HG03521 (cell line): ENCODE measurements around the gene MYMX.

ENCODE experiments used
- ATAC-seq: cut with Tn5 transposase; IDR thresholded peaks from one replicate; pipeline ENCODE4 v1.9.1; 2021; ENCODE audit warnings: mild to moderate bottlenecking, moderate library complexity; ENCODE audit not compliant: unreplicated experiment

The MYMX gene

DNA sequence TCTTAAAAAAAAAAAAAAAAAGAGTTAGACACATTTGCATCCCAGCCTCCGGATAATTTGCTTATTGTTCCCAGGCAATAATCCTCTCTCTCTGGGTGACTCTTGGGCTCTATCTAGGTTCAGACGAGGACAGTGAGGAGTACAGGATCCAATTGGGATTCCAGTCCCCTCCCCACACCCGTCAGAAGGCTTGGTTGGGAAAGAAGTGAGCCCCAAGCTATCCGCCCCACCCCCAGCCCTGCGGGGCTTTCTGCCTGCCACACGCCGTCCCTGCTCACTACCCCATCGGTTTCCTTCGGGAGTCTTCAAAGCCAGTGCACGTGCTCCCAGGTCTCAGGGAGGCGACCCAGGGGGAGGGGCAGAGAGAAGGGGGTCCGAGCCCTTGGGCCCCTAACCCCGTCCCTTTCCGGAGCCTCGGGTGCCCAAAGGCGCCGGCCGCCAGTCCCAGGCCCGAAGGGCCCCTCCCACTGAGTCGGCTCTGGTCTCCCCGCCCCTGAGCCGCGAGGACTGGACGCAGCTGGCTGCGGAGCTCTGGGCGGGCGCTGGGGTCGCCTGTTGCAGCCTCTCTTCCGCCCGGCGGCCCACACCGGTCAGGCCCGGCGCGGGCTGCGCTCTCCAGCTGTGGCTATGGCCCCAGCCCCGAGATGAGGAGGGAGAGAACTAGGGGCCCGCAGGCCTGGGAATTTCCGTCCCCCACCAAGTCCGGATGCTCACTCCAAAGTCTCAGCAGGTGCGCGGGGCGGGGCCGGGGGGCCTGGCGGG is 2.5 kb downstream of the MYMX start:
- ATAC-seq: peak; percentile 41

DNA sequence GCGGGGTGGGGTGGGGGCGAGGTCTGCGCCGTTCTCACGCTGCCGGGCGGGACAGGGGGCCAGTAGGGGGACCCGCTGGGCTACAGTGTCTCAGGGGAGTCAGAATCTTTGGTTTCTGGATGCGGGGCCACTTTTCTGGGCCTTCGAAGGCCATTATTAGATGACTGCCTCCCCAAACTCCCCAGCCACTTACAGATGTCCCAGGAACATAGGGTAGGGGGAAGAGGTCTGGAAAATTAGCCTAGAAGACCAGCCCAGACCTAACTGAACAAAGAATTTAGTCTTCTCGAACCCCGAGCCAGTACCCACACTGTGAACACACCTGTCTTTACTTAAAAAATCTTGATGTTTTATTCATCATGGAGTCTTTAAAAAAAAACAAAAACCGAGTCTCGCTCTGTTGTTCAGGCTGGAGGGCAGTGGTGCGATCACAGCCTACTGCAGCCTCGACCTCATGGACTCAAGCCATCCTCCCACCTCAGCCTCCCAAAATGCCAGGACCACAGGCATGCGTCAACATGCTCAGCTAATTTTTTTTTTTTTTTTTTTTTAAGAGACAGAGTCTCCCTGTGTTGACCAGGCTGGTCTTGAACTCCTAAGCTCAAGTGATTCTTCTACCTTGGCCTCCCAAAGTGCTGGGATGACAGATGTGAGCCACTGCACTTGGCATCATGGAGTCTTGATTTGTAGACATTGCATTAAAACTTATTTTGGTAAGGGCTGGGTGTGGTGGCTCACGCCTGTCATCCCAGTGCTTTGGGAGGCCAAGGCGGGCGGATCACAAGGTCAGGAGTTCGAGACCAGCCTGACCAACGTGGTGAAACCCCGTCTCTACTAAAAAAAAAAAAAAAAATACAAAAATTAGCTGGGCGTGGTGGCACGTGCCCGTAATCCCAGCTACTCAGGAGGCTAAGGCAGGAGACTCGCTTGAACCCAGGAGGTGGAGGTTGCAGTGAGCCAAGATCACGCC is 3.4 kb downstream of the MYMX start:
- ATAC-seq: no peak

DNA sequence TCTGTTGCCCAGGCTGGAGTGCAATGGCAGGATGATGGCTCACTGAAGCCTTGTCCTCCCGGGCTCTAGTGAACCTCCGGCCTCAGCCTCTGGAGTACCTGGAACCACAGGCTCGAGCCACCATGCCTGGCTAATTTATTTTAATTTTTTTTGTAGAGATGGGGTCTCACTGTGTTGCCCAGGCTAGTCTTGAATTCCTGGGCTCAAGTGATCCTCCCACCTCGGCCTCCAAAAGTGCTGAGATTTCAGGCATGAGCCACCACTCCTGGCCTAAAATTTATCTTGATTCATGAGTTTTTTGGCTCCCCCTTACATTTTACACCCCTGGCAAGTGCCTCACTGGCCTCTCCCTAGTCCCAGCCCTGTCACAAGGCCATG is 4.2 kb downstream of the MYMX start:
- no peak for ATAC-seq

DNA sequence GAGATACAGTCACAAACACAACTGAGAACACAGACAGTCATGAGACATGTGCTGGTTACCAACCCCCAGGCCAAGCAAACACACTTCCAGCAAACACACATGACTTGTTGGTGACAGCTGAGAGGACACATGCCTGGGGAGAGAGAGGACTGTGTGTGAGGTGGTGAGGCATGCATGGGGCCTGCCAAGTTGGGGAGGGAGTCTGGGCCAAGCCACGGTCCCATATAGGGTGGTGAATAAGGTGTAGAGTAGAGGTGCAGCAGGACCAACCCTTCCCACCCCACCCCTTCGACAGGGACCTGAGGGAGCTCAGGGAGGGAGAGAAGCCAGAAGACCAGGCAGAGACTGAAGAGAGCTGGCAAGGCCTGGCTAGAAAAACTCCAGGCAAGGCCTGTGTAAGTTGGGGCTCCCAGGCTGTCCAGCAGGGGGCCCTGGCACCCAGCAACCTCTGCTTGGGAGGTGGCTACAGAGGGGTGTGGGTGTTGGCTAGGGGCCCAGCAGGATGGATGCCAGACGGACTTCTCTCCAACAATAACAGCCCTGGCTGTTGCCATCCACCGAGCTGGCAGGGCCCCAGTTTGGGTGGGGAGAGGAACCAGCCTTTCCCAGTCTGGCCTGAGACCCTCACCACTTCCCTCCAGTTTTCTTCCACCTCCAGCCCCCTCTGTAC is 4.7 kb downstream of the MYMX start:
- peak; percentile 46 for ATAC-seq

DNA sequence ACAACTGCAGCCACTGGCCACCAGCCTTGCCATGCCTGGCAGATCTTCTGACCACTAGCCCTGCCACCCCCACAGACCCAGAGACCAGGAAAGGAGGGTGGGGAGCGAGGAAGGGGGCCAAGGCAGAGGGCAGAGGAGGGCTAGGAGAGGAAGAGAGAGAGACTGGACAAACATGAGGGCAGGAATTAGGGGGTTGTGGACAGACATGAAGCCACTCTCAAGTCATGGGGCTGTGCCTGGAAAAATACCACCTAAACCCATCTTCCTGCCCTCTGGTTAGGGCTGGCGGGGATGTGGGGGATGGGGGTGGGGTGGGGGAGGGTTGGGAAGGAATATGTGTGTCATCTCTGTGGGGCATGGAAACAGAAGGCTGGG is 5.2 kb downstream of the MYMX start:
- no peak for ATAC-seq

DNA sequence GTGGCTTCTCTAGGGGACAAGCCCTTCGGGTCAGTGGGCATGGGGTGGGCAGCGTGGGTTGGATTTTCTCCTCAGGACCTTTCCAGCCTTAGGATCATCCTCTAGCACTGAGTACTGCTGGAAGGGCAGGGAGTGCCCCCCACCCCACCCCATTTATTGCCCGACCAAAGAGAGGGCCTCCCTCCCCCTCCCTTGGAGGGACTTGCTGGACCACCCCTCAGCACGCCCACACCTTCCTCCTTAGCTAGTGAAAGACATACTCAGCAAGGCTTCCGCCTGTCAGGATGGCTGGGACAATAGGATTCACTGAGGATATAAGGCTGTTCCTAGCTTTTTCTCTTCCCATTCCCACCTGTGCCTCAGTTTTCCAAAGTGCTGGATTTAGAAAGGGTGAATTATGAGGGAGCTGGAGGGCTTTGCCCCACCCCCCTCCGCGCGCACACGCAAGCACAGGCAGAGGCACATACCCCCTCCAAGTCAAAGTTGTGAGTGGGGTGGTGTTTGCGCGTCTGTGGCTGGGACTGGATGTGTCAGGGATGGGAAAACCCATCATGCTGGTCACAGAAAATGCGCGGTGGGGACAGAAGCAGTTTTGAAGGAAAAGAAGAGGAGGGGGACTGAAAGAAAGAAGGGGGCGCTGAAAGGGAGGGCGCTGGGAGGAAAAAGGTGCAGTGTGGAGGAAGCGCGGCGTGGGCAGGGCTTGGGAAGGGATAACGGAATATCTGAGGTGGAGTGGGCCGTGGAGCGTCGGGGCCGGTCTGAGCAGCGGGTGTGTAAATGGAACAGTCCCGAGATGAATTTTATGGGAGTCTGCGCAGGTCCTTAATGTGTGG is 6.0 kb downstream of the MYMX start:
- ATAC-seq: no peak

DNA sequence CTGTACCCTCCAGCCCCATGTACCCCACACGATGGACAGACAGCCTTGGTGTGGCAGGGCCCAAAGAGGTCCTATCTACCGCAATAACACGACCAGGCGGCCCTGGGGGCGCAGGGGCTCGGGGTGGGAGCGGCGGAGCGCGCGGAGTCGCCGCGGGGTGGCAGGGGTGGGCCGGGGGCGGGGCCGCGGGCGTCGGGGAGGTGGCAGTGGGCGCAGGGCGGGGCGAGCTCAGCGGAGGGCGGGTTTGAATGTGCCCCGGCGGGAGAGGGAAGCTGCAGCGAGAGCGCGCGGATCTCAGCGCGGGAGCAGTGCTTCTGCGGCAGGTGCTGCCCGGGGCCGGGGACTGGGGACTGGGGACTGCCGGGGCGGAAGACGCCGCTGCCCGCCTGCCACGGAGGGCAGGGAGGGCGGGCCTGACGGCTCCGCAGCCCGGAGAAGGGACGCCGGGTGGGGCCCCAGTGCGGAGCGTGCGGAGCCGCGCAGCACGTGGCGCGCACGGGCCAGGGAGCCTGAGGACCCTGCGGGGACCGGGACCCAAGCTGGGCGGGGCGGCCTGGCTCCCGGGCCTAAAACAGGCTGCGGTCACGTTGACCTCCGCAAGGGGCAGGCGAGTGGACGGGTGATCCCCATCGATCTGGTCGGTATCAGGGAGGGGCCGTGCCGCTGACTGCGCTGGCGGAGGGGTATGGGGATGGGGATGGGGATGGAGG is 6.7 kb downstream of the MYMX start, which contains the start of gene SLC29A1:
TSS of gene SLC29A1 (plus strand) at position 277 of the 710 bp plus-strand sequence. CDS start 3,719 bp downstream, outside the sequence.
- peak; percentile 41 for ATAC-seq

DNA sequence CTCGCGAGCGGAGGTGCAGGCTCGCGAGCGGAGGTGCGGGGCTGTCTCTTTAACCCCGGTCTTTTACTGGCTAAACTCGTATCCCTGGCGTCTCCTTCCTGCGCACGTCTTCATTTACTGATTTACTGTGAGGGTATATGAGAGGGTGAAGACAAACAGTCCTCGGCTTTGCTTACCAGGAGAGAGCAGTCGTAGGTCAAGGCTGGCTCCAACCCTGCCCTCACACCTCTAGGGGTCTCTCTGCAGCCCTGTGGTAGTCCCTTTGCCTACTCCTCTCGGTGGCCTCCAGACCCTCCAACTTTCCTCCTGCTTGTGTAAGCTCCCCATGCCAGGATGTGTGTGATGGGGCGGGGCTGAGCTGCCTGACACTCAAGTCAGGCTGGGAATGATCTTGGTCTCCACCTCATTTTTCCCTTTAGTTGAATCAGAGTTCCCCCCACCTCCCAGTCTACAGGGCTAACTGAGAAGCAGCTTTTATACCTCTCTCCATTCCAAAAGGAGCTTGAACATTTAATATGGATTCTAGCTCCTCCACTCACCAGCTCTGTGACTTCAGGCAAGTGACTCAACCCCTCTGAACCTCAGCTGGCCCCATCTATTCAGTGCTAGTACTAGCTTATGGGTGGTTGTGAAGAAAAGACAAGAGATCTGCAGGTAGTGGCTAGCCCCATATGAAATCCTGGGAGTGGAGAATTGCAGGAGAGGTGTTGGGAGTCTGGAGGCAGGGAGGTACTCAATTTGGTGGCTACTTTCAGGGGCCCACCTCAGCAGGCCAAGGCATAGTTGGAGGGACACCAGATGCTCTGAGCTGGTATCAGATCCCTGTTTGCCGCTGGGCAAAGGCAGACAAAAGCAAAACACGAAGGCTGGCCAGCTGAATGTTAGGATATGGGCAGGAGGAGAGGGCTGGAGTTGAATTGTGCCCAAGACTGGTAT is 7.6 kb downstream of the MYMX start:
- ATAC-seq: no peak

GRCh38 chr6:44224965-44225305 is 8.2 kb downstream of the MYMX start:
- ATAC-seq: no peak

- ATAC-seq: no peak
Measured at GRCh38 chr6:44225579-44226325, 9.0 kb downstream of the MYMX start.

- no peak for ATAC-seq
Measured at GRCh38 chr6:44226368-44227147, 9.8 kb downstream of the MYMX start.

GRCh38 chr6:44227148-44227793 is 10.5 kb downstream of the MYMX start:
- ATAC-seq: no peak

DNA sequence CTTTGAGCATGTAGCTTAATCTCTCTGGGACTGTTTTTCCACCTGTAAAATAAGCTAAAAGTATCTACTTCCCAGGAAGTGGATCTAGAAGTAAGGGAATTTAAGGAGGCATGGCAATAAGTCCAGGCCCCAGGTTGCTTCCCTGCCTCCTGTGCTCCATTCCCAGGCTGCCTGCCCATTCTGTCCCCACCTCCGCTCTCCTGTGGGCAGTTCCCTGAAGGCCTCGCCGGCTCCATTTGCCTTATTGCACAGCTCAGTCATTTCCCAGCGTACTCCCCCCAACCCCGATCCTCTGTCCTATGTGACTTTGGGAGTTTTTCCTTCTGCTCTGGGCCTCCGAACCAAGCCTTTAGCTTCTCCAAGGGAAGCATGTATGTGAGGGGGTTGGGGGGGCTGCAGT is 11.3 kb downstream of the MYMX start:
- ATAC-seq: no peak

GRCh38 chr6:44228433-44228832 is 11.7 kb downstream of the MYMX start:
- no peak for ATAC-seq

- ATAC-seq: no peak
Measured at GRCh38 chr6:44228836-44229235, 12.1 kb downstream of the MYMX start.

GRCh38 chr6:44229376-44230033 is 12.8 kb downstream of the MYMX start:
- no peak for ATAC-seq
